ENCODE measurements around the gene ARHGEF16. TPM values are rescaled to one million over a fixed set of nuclear protein-coding genes. Genes with fewer than 3 reads are reported as not detected.

The ARHGEF16 gene
- total RNA-seq, 1 donor from 2014 or later: 11.3 TPM

DNA sequence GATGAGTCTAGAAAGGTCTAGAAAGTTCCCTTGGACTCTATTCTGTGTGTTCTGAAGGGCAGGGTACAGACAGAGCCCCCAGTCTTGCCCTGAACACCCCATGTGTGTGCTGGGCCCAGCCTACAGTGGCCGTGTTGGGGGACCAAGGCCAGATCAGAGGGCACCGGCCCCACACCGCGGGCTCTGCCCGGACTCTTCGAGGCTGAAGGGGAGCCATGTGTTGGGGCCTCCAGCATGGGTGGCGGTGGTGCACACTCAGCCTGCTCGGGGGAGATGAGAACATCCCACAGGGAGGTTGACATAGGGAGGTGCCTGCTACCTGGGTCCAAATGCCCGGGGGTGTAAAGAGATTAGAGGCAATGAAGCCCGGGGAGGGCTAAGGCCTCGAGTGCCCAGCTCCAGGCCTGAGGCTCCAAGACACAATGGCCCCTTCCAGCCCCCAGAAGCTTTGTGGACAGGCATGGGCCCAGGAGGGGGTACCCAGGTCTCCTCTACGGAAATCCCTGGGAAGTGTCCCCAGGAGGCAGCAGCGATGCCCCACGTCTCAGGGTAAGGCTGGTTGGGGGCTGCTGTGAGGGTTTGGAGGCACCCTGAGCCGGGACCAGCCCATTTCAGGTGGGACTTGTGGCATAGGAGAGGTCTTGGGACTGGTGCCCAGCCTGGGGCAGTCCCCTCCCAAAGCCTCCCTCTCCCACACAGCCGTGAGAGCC, 12.1 kb downstream of the ARHGEF16 start:
- no peak overlapping the region for H3K4me3 Mint-ChIP-seq
- peaks cover 17% of the 10 kb centered on the region for H3K4me1 Mint-ChIP-seq
- H3K9me3 Mint-ChIP-seq: no peaks in the 10 kb centered on the region
- TF ChIP-seq, protein P1, sequence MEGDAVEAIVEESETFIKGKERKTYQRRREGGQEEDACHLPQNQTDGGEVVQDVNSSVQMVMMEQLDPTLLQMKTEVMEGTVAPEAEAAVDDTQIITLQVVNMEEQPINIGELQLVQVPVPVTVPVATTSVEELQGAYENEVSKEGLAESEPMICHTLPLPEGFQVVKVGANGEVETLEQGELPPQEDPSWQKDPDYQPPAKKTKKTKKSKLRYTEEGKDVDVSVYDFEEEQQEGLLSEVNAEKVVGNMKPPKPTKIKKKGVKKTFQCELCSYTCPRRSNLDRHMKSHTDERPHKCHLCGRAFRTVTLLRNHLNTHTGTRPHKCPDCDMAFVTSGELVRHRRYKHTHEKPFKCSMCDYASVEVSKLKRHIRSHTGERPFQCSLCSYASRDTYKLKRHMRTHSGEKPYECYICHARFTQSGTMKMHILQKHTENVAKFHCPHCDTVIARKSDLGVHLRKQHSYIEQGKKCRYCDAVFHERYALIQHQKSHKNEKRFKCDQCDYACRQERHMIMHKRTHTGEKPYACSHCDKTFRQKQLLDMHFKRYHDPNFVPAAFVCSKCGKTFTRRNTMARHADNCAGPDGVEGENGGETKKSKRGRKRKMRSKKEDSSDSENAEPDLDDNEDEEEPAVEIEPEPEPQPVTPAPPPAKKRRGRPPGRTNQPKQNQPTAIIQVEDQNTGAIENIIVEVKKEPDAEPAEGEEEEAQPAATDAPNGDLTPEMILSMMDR (conservative IDR thresholded peaks at IDR 0.05): no peak
- H3K27me3 Mint-ChIP-seq (ENCODE audit: low read depth): no peaks in the 10 kb centered on the region
- H3K36me3 Mint-ChIP-seq (ENCODE audit: low read depth): no peaks in the 10 kb centered on the region
- no peak for DNase-seq (ENCODE audit: low read depth, low spot score)
- H3K27ac Mint-ChIP-seq (ENCODE audit: unreplicated experiment): no peak overlapping the region

DNA sequence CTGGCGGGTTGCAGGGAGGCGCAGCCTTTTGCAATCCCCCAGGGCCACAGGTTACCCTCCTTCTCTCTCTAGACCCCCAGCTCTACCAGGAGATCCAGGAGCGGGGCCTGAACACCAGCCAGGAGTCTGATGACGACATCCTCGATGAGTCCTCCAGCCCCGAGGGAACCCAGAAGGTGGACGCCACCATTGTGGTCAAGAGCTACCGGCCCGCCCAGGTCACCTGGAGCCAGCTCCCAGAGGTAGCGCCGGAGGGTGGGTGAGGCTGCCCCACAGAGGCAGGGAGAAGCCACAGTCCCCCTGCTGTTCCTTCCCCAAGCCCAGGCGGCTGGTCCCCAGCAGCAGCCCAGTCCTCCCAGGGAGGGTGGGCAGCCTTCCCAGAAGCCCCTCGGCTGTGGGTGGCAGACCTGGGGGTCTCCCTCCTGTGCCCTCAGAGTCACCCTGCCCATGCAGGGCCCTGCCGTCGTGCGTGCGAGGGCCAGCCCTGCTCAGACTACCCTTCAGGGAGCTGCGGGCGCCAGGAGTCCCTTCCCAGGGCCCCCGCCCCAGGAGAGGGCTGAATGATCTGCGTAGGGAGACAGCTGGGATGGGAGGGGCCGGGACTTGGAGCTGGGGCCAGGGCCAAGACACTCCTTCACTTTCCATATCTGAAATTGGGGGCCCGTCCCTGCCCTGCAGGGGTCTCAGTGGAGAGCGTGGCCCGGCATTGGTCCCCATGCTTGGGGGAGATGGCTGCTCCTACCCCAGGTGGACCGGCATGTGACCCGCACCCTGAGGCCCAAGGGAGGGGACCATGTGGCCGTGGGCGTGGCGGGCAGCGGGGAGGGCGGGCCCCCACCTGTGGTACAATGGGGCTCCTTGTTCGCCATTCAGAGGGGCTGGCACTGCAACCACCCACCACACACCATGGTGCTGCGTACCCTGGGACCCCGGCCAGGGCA, 12.9 kb downstream of the ARHGEF16 start:
- no peaks in the 10 kb centered on the region for H3K9me3 Mint-ChIP-seq
- H3K27me3 Mint-ChIP-seq (ENCODE audit: low read depth): no peaks in the 10 kb centered on the region
- H3K27ac Mint-ChIP-seq (ENCODE audit: unreplicated experiment): no peak overlapping the region
- DNase-seq (ENCODE audit: low read depth, low spot score): no peak
- H3K4me3 Mint-ChIP-seq: no peak overlapping the region
- TF ChIP-seq, protein P1 (conservative IDR thresholded peaks at IDR 0.05): no peak
- H3K36me3 Mint-ChIP-seq (ENCODE audit: low read depth): no peaks in the 10 kb centered on the region
- H3K4me1 Mint-ChIP-seq: peaks cover 23% of the 10 kb centered on the region

DNA sequence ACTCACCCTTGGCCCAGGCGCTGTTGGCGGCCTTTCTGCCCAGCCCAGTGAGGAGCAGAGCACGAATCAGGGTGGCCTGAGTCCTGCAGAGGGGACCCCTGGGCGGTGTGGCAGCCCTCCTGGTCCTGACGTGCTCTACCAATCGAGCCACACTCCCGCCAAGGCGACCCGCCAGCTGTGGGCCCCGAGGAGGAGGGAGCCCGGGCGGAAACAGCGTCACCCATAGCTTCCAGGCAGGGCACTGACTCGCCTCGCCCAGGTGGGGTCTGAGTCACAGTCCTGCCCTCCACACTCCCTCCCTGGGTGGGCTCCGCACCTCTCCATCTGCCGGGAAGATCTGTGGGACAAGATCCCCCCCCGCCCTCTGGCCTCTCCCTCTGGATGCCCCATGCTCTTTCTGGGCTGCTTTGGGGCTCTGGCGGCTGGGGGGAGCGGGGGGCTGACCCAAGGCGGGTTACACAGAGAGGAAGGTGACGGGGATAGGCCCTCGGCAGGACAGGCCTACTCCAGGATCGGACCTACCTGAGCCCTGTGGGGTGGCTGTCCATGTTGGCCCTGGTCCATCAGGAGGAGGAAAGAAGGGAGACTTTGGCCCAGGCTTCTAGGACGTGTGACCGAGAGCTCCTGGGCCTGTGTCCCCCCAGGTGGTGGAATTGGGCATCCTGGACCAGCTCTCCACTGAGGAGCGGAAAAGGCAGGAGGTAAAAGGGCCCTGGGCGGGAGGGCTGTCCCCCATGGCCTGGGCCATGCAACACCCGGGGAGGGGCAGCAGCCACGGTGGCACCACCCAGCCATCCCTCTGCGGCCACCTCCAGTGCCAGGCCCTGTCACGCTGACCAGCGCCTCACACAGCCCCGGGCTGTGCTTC, 14.0 kb downstream of the ARHGEF16 start:
- Mint-ChIP-seq H3K4me1 (peaks cover 25% of the 10 kb centered on the region), H3K4me3 (no peak overlapping the region), H3K9me3 (no peaks in the 10 kb centered on the region), H3K27ac (ENCODE audit: unreplicated experiment) (no peak overlapping the region), H3K36me3 (ENCODE audit: low read depth) (no peaks in the 10 kb centered on the region), H3K27me3 (ENCODE audit: low read depth) (no peaks in the 10 kb centered on the region)
- TF ChIP-seq, protein P1 (conservative IDR thresholded peaks at IDR 0.05): no peak
- no peak for DNase-seq (ENCODE audit: low read depth, low spot score)

DNA sequence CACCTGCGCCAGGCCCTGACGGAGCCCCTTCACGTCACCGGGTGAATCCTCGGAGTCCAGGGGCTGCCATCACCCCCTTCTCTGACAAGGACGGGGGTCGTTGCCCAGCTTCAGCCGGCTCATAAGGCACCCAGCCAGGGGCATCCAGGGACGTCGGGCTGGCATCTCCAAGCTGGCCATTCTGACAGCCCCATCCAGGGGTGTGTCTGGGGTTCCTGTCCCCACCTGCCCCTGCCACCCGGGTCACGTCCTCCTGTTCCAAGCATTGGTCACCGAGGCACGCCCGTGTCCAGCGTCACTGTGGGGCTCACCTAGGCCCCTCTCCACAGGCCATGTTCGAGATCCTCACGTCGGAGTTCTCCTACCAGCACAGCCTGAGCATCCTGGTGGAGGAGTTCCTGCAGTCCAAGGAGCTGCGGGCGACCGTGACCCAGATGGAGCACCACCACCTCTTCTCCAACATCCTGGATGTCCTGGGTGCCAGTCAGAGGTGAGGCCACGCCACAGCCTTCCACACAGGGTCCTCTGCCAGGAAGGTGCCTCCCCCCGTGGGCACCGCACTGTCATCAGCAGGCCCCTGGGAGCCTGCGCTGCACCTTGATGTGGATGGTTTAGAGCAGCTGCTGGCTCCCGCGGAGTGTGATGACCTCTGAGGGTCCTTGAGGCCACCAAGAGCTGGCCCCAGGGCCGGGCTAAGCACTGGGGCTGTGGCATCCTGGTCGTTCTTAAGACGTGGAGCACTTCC, 14.8 kb downstream of the ARHGEF16 start:
- TF ChIP-seq, protein P1 (conservative IDR thresholded peaks at IDR 0.05): no peak
- no peak for DNase-seq (ENCODE audit: low read depth, low spot score)
- H3K4me3 Mint-ChIP-seq: no peak overlapping the region
- no peaks in the 10 kb centered on the region for H3K27me3 Mint-ChIP-seq (ENCODE audit: low read depth)
- peaks cover 30% of the 10 kb centered on the region for H3K4me1 Mint-ChIP-seq
- H3K36me3 Mint-ChIP-seq (ENCODE audit: low read depth): no peaks in the 10 kb centered on the region
- H3K27ac Mint-ChIP-seq (ENCODE audit: unreplicated experiment): no peak overlapping the region
- H3K9me3 Mint-ChIP-seq: no peaks in the 10 kb centered on the region
